CD4-positive, alpha-beta T cell (primary cell): ENCODE measurements around the gene PTOV1. TPM values are rescaled to one million over a fixed set of nuclear protein-coding genes. Genes with fewer than 3 reads are reported as not detected.
A peak's percentile ranks its signal among the peaks of the same experiment; 100 is the strongest.

Source experiments
- ATAC-seq: fragments of 200-7000 bp; cut with Tn5 transposase; one replicate; pipeline ENCODE4 v1.10.0; 2022; ENCODE audit warnings: mild to moderate bottlenecking; ENCODE audit not compliant: poor library complexity
- CTCF ChIA-PET: fragments of 350-600 bp; sonication (Branson Sonifier 250); formaldehyde crosslinking; loops from one replicate; lab custom pipeline; 2021; ENCODE audit warnings: antibody characterized with exemption, inconsistent platforms; lab: Charles Lee
- POLR2A ChIA-PET: fragments of 350-600 bp; sonication (Branson Sonifier 250); formaldehyde crosslinking; loops from one replicate; lab custom pipeline; 2021; ENCODE audit warnings: antibody characterized with exemption, inconsistent platforms; lab: Charles Lee
- DNase-seq, 14 experiments: peaks; one replicate each; pipeline ENCODE4 v3.0.0-alpha.2; 2013 to 2020; ENCODE audit warnings: mixed read lengths in 2 of 14
- H3K27ac ChIP-seq, 2 donors: one replicate each; pipeline versions ENCODE4 v1.5.1 to v1.7.0; 2013; ENCODE audit warnings: low read length in 2 of 2, low read depth in 1 of 2, mild to moderate bottlenecking in 1 of 2
- H3K27me3 ChIP-seq, 2 experiments: 1 replicate in 1 of 2; 2 replicates in 1 of 2; pipeline versions ENCODE4 v1.6.1 to v1.7.0; 2013; ENCODE audit warnings: low read length in 2 of 2, control low read depth in 1 of 2, mild to moderate bottlenecking in 1 of 2, moderate library complexity in 1 of 2; ENCODE audit not compliant: insufficient read depth in 2 of 2, control insufficient read depth in 1 of 2
- H3K36me3 ChIP-seq: one replicate; pipeline ENCODE4 v1.6.1; 2013; ENCODE audit warnings: low read length, control low read depth; ENCODE audit not compliant: insufficient read depth
- H3K4me1 ChIP-seq: one replicate; pipeline ENCODE4 v1.6.1; 2013; ENCODE audit warnings: low read length, control low read depth; ENCODE audit not compliant: insufficient read depth
- H3K4me3 ChIP-seq: one replicate; pipeline ENCODE4 v1.5.1; 2013; ENCODE audit warnings: mild to moderate bottlenecking, low read length, moderate library complexity
- H3K9me3 ChIP-seq, 2 experiments: 1 replicate in 1 of 2; 2 replicates in 1 of 2; pipeline versions ENCODE4 v1.6.1 to v1.7.0; 2013; ENCODE audit warnings: low read length in 2 of 2, mild to moderate bottlenecking in 2 of 2, control low read depth in 1 of 2, moderate library complexity in 1 of 2; ENCODE audit not compliant: control insufficient read depth in 1 of 2, insufficient read depth in 1 of 2
- H3K27ac Mint-ChIP-seq: one replicate; pipeline ENCODE4 v1.8.0; 2020; ENCODE audit warnings: mixed read lengths
- H3K27me3 Mint-ChIP-seq: one replicate; pipeline ENCODE4 v1.8.0; 2021; ENCODE audit warnings: mixed read lengths
- H3K36me3 Mint-ChIP-seq: one replicate; pipeline ENCODE4 v1.8.0; 2021; ENCODE audit warnings: low read depth, mixed read lengths
- H3K4me1 Mint-ChIP-seq: one replicate; pipeline ENCODE4 v1.8.0; 2021; ENCODE audit warnings: low read depth, mixed read lengths
- H3K4me3 Mint-ChIP-seq: one replicate; pipeline ENCODE4 v1.8.0; 2020; ENCODE audit warnings: mild to moderate bottlenecking, mixed read lengths
- H3K9me3 Mint-ChIP-seq: one replicate; pipeline ENCODE4 v1.8.0; 2020; ENCODE audit warnings: mixed read lengths
- intact Hi-C, 2 experiments: fragments of 100-400 bp; cut with DNase I in 1 of 2; cut with micrococcal nuclease in 1 of 2; formaldehyde crosslinking; loops; one replicate each; pipeline versions ENCODE4 v1.15.1 to v1.9.0; 2023 to 2025; cut with DNase I, micrococcal nuclease
- total RNA-seq, 174 experiments: library from RNA in 2 of 174; stranded (reverse) in 2 of 174; gene quantifications; one replicate each; pipeline ENCODE4 v1.2.3 and lab custom pipeline; 2021 to 2026
- TF ChIP-seq, protein P1 (sequence below): fragments of 200-600 bp; IDR thresholded peaks from one replicate; pipeline ENCODE4 v1.8.0; 2022; ENCODE audit warnings: antibody characterized with exemption, mild to moderate bottlenecking

PTOV1 gene
- total RNA-seq, 2 experiments from 2014 or later, result 127 to 134 TPM

DNA sequence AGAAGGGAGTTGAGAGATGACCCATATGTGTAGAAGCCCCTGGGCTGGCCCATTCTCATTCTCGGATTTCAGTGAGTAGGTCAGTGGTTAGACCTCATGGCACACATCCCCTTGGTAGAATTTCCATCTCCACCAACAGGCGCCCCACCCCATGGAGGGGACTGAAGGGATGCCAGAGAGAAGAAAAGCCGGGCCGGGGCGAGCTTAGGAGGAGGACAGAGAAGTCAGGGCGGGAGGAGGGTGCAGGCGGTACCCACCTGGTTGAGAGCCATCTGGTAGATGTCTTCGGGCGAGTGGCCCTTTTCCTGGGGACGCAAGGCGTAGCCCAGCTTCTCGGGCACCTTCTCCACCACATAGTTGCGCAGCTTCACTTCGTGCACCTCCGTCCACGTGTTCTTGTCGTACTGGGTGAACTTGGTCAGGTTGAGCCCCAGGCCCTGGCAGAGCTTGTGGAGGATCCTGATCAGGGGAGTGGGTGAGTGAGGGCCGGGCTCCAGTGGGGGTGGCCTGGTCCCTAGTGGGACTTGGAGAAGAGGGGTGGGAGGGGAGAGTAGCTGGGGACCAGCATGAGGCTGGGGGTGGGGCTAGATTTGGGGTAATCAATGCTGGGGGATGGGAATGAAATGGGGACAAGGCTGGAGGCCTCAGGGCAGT lies 43.2 kb downstream of the PTOV1 start:
- H3K4me3 Mint-ChIP-seq, result no peak overlapping the region
- intact Hi-C loops, result no loop called here
- POLR2A ChIA-PET, result interaction anchor here (1.1 to 1.5 kb wide), 2 partner anchors 17 to 35 kb away, joined by 4 read pairs; partner anchors contain the start of genes AKT1S1 and NUP62

DNA sequence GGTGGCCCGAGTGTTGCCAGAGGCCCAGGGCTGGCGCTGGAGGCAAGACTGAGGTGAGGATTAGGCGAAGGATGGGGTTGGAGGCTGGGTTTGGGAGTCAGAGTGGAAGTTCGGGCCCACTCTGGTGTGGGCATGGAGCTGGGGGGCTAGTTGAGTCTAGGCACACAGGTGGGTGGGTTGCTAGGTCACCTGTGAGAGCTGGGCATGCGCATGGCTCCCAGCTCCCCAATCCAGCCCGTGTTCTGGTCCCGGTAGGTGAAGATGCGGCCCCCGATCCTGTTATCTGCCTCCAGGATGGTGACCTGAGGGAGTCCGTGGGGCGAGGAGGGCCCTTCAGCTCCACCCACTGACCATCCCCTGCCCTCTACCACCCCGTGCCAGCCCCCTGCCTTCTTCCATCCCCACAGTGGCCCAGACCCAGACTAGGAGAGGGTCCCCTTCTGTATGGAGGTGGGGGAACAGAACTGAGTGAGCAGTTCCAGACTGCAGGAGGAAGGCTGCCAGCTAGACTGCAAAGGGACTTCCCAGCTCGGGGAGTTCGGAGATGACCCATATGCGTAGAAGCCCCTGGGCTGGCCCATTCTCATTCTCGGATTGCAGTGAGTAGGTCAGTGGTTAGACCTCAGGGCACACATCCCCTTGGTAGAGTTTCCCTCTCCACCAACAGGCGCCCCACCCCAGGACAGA lies 44.1 kb downstream of the PTOV1 start:
- H3K4me3 Mint-ChIP-seq, result peak overlapping the region; percentile 51
- peaks cover 40% of the 10 kb centered on the region for H3K4me1 Mint-ChIP-seq
- Histone ChIP-seq H3K27ac (peak overlapping the region; percentile 34 to 41), H3K9me3 (no peaks in the 10 kb centered on the region), H3K4me1 (peaks cover 57% of the 10 kb centered on the region), H3K36me3 (no peaks in the 10 kb centered on the region), H3K4me3 (peak overlapping the region; percentile 48), H3K27me3 (no peaks in the 10 kb centered on the region)
- POLR2A ChIA-PET, result interaction anchor here (1.1 to 3.0 kb wide), 3 partner anchors 18 to 35 kb away, joined by 4 to 19 read pairs (median 4); partner anchors contain the start of genes AKT1S1, ATF5 and NUP62
- intact Hi-C loops, result loop anchor here in 1 of 2 experiments (5.0 kb wide), 1 partner anchor 37 kb away; no protein-coding TSS in a partner anchor
- peak overlapping the region; percentile 95 for H3K27ac Mint-ChIP-seq
- TF ChIP-seq, protein P1, sequence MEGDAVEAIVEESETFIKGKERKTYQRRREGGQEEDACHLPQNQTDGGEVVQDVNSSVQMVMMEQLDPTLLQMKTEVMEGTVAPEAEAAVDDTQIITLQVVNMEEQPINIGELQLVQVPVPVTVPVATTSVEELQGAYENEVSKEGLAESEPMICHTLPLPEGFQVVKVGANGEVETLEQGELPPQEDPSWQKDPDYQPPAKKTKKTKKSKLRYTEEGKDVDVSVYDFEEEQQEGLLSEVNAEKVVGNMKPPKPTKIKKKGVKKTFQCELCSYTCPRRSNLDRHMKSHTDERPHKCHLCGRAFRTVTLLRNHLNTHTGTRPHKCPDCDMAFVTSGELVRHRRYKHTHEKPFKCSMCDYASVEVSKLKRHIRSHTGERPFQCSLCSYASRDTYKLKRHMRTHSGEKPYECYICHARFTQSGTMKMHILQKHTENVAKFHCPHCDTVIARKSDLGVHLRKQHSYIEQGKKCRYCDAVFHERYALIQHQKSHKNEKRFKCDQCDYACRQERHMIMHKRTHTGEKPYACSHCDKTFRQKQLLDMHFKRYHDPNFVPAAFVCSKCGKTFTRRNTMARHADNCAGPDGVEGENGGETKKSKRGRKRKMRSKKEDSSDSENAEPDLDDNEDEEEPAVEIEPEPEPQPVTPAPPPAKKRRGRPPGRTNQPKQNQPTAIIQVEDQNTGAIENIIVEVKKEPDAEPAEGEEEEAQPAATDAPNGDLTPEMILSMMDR, result no peak
- no peaks in the 10 kb centered on the region for H3K27me3 Mint-ChIP-seq
- ATAC-seq, result no peak
- CTCF ChIA-PET, result interaction anchor here (1.0 kb wide), 1 partner anchor 214 kb away, joined by 3 read pairs; no protein-coding TSS in a partner anchor
- H3K9me3 Mint-ChIP-seq, result no peaks in the 10 kb centered on the region
- DNase-seq, result peak in 3 of 14 experiments; percentile 32 to 80 (median 68)
- H3K36me3 Mint-ChIP-seq, result no peaks in the 10 kb centered on the region

More for the DNA sequence above, 43.2 kb downstream of the PTOV1 start:
- Histone ChIP-seq H3K9me3 (no peaks in the 10 kb centered on the region), H3K4me1 (peaks cover 65% of the 10 kb centered on the region), H3K36me3 (no peaks in the 10 kb centered on the region), H3K27ac (no peak overlapping the region), H3K27me3 (no peaks in the 10 kb centered on the region), H3K4me3 (no peak overlapping the region)
- CTCF ChIA-PET, result interaction anchor here (1.1 kb wide), 1 partner anchor 34 kb away, joined by 4 read pairs; no protein-coding TSS in a partner anchor
- TF ChIP-seq, protein P1, result no peak
- H3K27ac Mint-ChIP-seq, result peak overlapping the region; percentile 36
- no peak for ATAC-seq
- H3K4me1 Mint-ChIP-seq, result peaks cover 40% of the 10 kb centered on the region
- DNase-seq, result peak in 1 of 14 experiments; percentile 42
- H3K9me3 Mint-ChIP-seq, result no peaks in the 10 kb centered on the region
- no peaks in the 10 kb centered on the region for H3K27me3 Mint-ChIP-seq
- H3K36me3 Mint-ChIP-seq, result no peaks in the 10 kb centered on the region

- DNase-seq (peak in 1 of 14 experiments; percentile 48), ATAC-seq (no peak)
- peak overlapping the region; percentile 48 for H3K4me3 ChIP-seq
- H3K27me3 ChIP-seq, result no peaks in the 10 kb centered on the region
- peaks cover 51% of the 10 kb centered on the region for H3K4me1 ChIP-seq
- no peaks in the 10 kb centered on the region for H3K36me3 ChIP-seq
- no peaks in the 10 kb centered on the region for H3K27me3 Mint-ChIP-seq
- peak overlapping the region; percentile 51 for H3K4me3 Mint-ChIP-seq
- CTCF ChIA-PET, result interaction anchor here (1.0 kb wide), 1 partner anchor 215 kb away, joined by 3 read pairs; no protein-coding TSS in a partner anchor
- TF ChIP-seq, protein P1, result no peak
- intact Hi-C loops, result loop anchor here in 1 of 2 experiments (5.0 kb wide), 1 partner anchor 37 kb away; no protein-coding TSS in a partner anchor
- peak overlapping the region; percentile 95 for H3K27ac Mint-ChIP-seq
- POLR2A ChIA-PET, result interaction anchor here (1.5 to 3.0 kb wide), 3 partner anchors 19 to 34 kb away, joined by 3 to 19 read pairs (median 4); partner anchors contain the start of genes AKT1S1, ATF5 and NUP62
- H3K27ac ChIP-seq, result peak overlapping the region; percentile 80 to 99
- no peaks in the 10 kb centered on the region for H3K9me3 ChIP-seq
- H3K36me3 Mint-ChIP-seq, result no peaks in the 10 kb centered on the region
- H3K9me3 Mint-ChIP-seq, result no peaks in the 10 kb centered on the region
- H3K4me1 Mint-ChIP-seq, result peaks cover 37% of the 10 kb centered on the region
These were observed 44.8 kb downstream of the PTOV1 start for GRCh38 chr19:49895566-49896297.
